Tibial nerve (tissue), 4 donors: ENCODE results near the gene DLX5. TPM values are rescaled to one million over a fixed set of nuclear protein-coding genes. Genes with fewer than 3 reads are reported as not detected.
A peak's percentile ranks its signal among the peaks of the same experiment; 100 is the strongest.

ENCODE experiments used
- DNase-seq, 2 donors: peaks; one replicate each; pipeline ENCODE4 v3.0.0-alpha.2; 2019; ENCODE audit warnings: low spot score in 2 of 2
- H3K27ac ChIP-seq, 4 donors: fragments of 200-600 bp; sonication (generic) in 3 of 4; one replicate each; pipeline ENCODE4 v1.5.1; 2017 to 2019; ENCODE audit warnings: mild to moderate bottlenecking in 1 of 4
- H3K27me3 ChIP-seq, 2 donors: fragments of 200-600 bp; sonication (generic) in 1 of 2; one replicate each; pipeline versions ENCODE4 v1.5.1 to v1.6.0; 2017 to 2019
- H3K36me3 ChIP-seq, 3 donors: fragments of 200-600 bp; sonication (generic); one replicate each; pipeline ENCODE4 v1.5.1; 2018 to 2019
- H3K4me1 ChIP-seq, 4 donors: fragments of 200-600 bp; sonication (generic) in 3 of 4; one replicate each; pipeline ENCODE4 v1.5.1; 2017 to 2019
- H3K4me3 ChIP-seq, 4 donors: fragments of 200-600 bp; sonication (generic) in 3 of 4; one replicate each; pipeline ENCODE4 v1.5.1; 2017 to 2019; ENCODE audit warnings: mild to moderate bottlenecking in 1 of 4, moderate library complexity in 1 of 4
- H3K9me3 ChIP-seq, 4 donors: fragments of 200-600 bp; sonication (generic) in 3 of 4; one replicate each; pipeline ENCODE4 v1.5.1; 2017 to 2019
- EP300 ChIP-seq, 2 donors: sonication (generic); formaldehyde crosslinking; IDR thresholded peaks; one replicate each; pipeline ENCODE4 v1.6.1; 2017; ENCODE audit warnings: antibody characterized with exemption in 2 of 2, mild to moderate bottlenecking in 1 of 2
- POLR2A ChIP-seq, 2 donors: fragments of 450-650 bp; IDR thresholded peaks; one replicate each; pipeline ENCODE4 v1.6.1; 2017; ENCODE audit warnings: antibody characterized with exemption in 2 of 2, mild to moderate bottlenecking in 2 of 2, moderate library complexity in 2 of 2
- WGBS, 2 donors: methylation state at CpG; one replicate each; pipeline ENCODE4 v1.1.5; 2018; 5-methylcytosine and 5-hydroxymethylcytosine counted together
- total RNA-seq, 4 donors: library from RNA; depleted of rRNA; stranded (reverse); fragments of >200 nt; gene quantifications; one replicate each; pipeline ENCODE4 v1.1.0, GENCODE V29; 2016
- TF ChIP-seq, protein P1 (sequence below), 5 experiments: fragments of 200-600 bp in 3 of 5; fragments of 450-650 bp in 2 of 5; sonication (generic) in 3 of 5; IDR thresholded peaks; one replicate each; pipeline ENCODE4 v1.5.1; 2016 to 2019; ENCODE audit warnings: antibody characterized with exemption in 5 of 5, mild to moderate bottlenecking in 3 of 5, moderate library complexity in 2 of 5

DLX5 gene
- total RNA-seq, 4 donors from 2014 or later, result 0.42 TPM; not detected in 3

DNA sequence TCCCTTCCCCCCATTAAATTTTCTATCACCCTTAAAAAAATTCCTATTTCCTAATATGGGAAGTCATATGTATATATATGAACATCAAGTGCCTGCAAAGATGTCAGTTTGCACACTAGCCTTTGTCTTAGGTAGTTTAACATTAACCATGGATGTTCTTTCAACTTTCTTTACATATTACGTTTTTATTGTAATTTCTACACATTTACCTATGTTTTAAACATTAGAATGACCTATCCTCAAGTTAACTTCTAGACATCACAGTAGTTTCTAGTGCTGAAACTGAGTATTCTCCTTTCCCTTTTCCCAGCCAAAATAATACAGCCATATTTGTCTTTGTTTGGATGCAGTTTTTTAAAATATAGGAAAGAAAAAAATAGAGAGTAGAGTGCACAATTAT lies 13.5 kb downstream of the DLX5 start:
- WGBS, 2 donors, result 15 to 24% methylated on average over 1 of the region's 1 CpG
- H3K4me1 ChIP-seq, result peaks cover 0 to 11% (median 2%) of the 10 kb centered on the region in 4 donors
- H3K27me3 ChIP-seq, result peaks cover 0 to 97% of the 10 kb centered on the region in 2 donors
- no peak for TF ChIP-seq POLR2A (IDR thresholded peaks at IDR 0.05)
- no peak overlapping the region for H3K4me3 ChIP-seq
- no peak overlapping the region for H3K27ac ChIP-seq
- H3K36me3 ChIP-seq, result no peaks in the 10 kb centered on the region
- H3K9me3 ChIP-seq, result peaks cover 0 to 5% (median 0%) of the 10 kb centered on the region in 4 donors
- no peak for DNase-seq

DNA sequence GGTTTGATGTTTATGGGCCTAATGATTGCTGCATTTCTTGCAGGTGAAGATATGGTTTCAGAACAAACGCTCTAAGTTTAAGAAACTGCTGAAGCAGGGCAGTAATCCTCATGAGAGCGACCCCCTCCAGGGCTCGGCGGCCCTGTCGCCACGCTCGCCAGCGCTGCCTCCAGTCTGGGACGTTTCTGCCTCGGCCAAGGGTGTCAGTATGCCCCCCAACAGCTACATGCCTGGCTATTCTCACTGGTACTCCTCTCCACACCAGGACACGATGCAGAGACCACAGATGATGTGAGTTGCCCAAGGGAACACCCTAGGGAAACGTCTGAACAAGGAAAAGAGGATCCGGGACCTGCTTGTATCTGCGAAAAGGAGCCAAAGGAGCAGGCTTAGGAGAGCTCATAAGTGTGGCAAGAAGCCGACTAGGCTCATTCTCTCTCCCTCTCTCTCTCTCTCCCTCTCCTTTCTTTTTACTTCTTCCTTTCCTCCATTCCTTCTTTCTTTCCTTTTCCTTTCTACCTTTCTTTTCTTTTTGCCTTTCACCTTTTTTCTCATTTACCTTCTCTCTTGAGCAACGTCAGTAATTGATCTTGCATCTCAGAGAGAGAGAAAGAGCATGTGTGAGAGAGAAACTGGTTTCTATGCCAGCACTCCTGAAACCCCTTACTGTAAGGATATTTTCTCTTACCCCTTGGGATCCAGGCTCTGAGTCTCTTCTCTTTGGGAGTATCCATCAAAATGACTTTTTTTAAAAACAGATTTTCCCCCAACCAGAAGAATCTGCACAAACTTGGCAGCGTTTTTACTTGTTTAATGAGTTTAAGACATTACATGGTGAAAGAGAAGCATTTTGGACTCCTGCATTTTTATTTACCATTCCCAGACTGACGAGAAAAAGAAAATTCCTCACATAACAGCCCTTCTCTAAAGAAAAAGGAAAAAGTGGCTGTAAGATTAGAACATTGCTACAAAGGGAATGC lies 14.6 kb downstream of the DLX5 start:
- TF ChIP-seq POLR2A (IDR thresholded peaks at IDR 0.05) (no peak), EP300 (IDR thresholded peaks at IDR 0.05) (no peak)
- TF ChIP-seq, protein P1, sequence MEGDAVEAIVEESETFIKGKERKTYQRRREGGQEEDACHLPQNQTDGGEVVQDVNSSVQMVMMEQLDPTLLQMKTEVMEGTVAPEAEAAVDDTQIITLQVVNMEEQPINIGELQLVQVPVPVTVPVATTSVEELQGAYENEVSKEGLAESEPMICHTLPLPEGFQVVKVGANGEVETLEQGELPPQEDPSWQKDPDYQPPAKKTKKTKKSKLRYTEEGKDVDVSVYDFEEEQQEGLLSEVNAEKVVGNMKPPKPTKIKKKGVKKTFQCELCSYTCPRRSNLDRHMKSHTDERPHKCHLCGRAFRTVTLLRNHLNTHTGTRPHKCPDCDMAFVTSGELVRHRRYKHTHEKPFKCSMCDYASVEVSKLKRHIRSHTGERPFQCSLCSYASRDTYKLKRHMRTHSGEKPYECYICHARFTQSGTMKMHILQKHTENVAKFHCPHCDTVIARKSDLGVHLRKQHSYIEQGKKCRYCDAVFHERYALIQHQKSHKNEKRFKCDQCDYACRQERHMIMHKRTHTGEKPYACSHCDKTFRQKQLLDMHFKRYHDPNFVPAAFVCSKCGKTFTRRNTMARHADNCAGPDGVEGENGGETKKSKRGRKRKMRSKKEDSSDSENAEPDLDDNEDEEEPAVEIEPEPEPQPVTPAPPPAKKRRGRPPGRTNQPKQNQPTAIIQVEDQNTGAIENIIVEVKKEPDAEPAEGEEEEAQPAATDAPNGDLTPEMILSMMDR (IDR thresholded peaks at IDR 0.05), result no peak
- H3K9me3 ChIP-seq, result peaks cover 0 to 5% (median 0%) of the 10 kb centered on the region in 4 donors
- H3K4me1 ChIP-seq, result peaks cover 0 to 22% (median 6%) of the 10 kb centered on the region in 4 donors
- H3K4me3 ChIP-seq, result no peak overlapping the region
- no peak overlapping the region for H3K27ac ChIP-seq
- no peaks in the 10 kb centered on the region for H3K36me3 ChIP-seq
- no peak for DNase-seq
- 20 to 23% methylated on average over 18 of the region's 18 CpGs for WGBS, 2 donors
- H3K27me3 ChIP-seq, result peaks cover 3 to 95% of the 10 kb centered on the region in 2 donors

DNA sequence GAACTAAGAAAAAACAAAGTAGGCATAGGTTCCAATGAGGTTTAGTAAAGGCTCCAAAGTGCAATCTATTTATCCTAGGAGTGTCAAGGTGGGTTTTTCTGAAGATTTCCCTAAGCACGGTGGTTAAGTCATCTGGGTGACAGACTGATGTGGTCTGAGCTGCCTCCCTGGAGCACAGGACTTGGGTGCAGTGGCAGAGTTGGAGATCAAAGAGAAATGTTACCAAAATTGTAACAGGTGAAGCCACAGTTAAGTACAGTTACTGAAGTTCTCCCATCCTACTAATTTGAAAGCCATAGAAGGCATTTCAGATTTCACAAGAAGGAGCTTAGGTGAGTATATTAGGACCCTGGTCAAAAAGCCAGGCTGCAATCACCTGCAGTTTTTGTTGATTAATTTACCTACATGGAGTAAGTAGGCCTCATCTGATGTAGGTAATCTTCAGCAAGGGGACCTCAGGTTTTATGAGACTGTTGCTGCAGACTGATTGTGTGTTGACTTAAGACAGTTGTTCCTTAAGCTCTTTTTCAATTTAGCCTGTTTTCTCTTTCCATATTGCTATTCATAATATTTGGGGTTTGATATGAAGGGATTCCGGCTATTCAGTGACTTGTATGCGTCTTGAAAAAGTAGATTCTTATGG lies 16.2 kb downstream of the DLX5 start:
- no peak for DNase-seq
- no peak overlapping the region for H3K27ac ChIP-seq
- H3K36me3 ChIP-seq, result no peaks in the 10 kb centered on the region
- H3K4me1 ChIP-seq, result peaks cover 0 to 38% (median 10%) of the 10 kb centered on the region in 4 donors
- H3K4me3 ChIP-seq, result no peak overlapping the region
- peaks cover 0 to 4% (median 0%) of the 10 kb centered on the region in 4 donors for H3K9me3 ChIP-seq
- TF ChIP-seq EP300 (IDR thresholded peaks at IDR 0.05) (no peak), POLR2A (IDR thresholded peaks at IDR 0.05) (no peak)
- TF ChIP-seq, protein P1 (IDR thresholded peaks at IDR 0.05), result no peak
- peaks cover 10 to 95% of the 10 kb centered on the region in 2 donors for H3K27me3 ChIP-seq
- 94% methylated on average over 3 of the region's 3 CpGs for WGBS, 2 donors

GRCh38 chr7:97007583-97007861 lies 17.1 kb downstream of the DLX5 start:
- H3K27ac ChIP-seq, result no peak overlapping the region
- WGBS, 2 donors, result 62 to 64% methylated on average over 8 of the region's 8 CpGs
- no peak for TF ChIP-seq POLR2A (IDR thresholded peaks at IDR 0.05)
- no peak for TF ChIP-seq EP300 (IDR thresholded peaks at IDR 0.05)
- TF ChIP-seq, protein P1 (IDR thresholded peaks at IDR 0.05), result no peak
- H3K36me3 ChIP-seq, result no peaks in the 10 kb centered on the region
- no peak overlapping the region for H3K4me3 ChIP-seq
- H3K27me3 ChIP-seq, result peaks cover 14 to 95% of the 10 kb centered on the region in 2 donors
- DNase-seq, result no peak
- H3K4me1 ChIP-seq, result peaks cover 0 to 39% (median 10%) of the 10 kb centered on the region in 4 donors
- no peaks in the 10 kb centered on the region for H3K9me3 ChIP-seq

DNA sequence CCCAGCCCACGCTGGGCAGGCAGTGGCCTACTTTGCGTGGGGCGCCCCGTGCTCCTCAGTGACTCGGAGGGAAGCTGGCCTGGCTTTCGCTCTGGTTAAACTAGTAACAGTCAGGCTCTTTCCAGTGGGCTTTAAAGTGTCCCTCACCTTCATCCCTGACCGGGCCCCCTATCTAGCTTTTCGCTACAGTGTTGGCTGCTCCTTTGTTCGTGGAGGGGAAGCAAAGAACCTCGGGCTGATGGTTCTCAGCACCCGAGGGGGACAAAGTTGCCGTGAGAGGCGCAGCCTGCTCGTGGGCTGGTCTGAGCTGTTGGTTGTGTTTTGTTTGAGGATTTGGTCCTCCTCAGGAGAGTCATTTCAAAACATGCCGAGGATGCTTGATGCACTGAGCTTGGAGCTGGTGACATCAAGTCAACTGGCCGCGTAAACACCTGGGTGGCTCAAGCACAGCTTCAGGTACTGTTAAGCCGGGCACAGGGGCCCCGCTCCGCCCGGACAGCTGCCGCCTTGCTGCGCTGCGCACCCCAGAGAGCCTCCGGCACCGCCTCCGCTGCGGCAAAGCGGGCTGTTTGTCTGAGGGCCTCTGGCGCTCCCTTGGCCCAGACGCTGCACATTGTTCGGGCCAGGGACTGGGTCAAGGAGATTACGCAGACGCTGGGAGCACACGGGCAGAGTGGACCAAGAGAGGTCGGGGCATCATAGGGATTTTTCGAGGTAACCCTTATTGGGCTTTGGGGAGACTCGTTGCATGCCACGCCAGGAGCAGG lies 17.6 kb downstream of the DLX5 start:
- DNase-seq, result no peak
- 29 to 30% methylated on average over 24 to 30 of the region's 39 CpGs for WGBS, 2 donors
- TF ChIP-seq EP300 (IDR thresholded peaks at IDR 0.05) (no peak), POLR2A (IDR thresholded peaks at IDR 0.05) (no peak)
- TF ChIP-seq, protein P1 (IDR thresholded peaks at IDR 0.05), result no peak
- peak overlapping the region in 1 of 4 donors; percentile 50 for H3K4me3 ChIP-seq
- no peaks in the 10 kb centered on the region for H3K36me3 ChIP-seq
- no peaks in the 10 kb centered on the region for H3K9me3 ChIP-seq
- peaks cover 14 to 95% of the 10 kb centered on the region in 2 donors for H3K27me3 ChIP-seq
- H3K27ac ChIP-seq, result no peak overlapping the region
- peaks cover 0 to 39% (median 10%) of the 10 kb centered on the region in 4 donors for H3K4me1 ChIP-seq
